HL-60 (cell line): ENCODE measurements around the gene BRD3.

Experiments used
- GABPA ChIP-seq: IDR thresholded peaks from 2 replicates; pipeline ENCODE4 v1.6.1; 2012; ENCODE audit warnings: low read depth
- POLR2AphosphoS5 ChIP-seq: IDR thresholded peaks from 2 replicates; pipeline ENCODE4 v1.6.1; 2012; ENCODE audit warnings: low read depth
- REST ChIP-seq: IDR thresholded peaks from 2 replicates; pipeline ENCODE4 v1.6.1; 2012; ENCODE audit warnings: low read depth; ENCODE audit not compliant: insufficient replicate concordance
- SPI1 ChIP-seq: IDR thresholded peaks from 2 replicates; pipeline ENCODE4 v1.6.1; 2012; ENCODE audit warnings: low read depth, mild to moderate bottlenecking, borderline replicate concordance
- TF ChIP-seq, protein P1 (sequence below): IDR thresholded peaks from one replicate; pipeline ENCODE4 v1.5.1; 2011; ENCODE audit warnings: low read length, control low read depth, inconsistent platforms; ENCODE audit not compliant: insufficient read depth

GRCh38 chr9:134033516-134034214 is 34.2 kb downstream of the BRD3 start:
- TF ChIP-seq, protein P1, sequence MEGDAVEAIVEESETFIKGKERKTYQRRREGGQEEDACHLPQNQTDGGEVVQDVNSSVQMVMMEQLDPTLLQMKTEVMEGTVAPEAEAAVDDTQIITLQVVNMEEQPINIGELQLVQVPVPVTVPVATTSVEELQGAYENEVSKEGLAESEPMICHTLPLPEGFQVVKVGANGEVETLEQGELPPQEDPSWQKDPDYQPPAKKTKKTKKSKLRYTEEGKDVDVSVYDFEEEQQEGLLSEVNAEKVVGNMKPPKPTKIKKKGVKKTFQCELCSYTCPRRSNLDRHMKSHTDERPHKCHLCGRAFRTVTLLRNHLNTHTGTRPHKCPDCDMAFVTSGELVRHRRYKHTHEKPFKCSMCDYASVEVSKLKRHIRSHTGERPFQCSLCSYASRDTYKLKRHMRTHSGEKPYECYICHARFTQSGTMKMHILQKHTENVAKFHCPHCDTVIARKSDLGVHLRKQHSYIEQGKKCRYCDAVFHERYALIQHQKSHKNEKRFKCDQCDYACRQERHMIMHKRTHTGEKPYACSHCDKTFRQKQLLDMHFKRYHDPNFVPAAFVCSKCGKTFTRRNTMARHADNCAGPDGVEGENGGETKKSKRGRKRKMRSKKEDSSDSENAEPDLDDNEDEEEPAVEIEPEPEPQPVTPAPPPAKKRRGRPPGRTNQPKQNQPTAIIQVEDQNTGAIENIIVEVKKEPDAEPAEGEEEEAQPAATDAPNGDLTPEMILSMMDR, result no peak
- TF ChIP-seq SPI1 (no peak), POLR2AphosphoS5 (no peak), REST (no peak), GABPA (no peak)
